Measurements from ENCODE around the gene CTTNBP2NL. TPM values are rescaled to one million over a fixed set of nuclear protein-coding genes. Genes with fewer than 3 reads are reported as not detected.
A peak's percentile ranks its signal among the peaks of the same experiment; 100 is the strongest.

The CTTNBP2NL gene, protein sequence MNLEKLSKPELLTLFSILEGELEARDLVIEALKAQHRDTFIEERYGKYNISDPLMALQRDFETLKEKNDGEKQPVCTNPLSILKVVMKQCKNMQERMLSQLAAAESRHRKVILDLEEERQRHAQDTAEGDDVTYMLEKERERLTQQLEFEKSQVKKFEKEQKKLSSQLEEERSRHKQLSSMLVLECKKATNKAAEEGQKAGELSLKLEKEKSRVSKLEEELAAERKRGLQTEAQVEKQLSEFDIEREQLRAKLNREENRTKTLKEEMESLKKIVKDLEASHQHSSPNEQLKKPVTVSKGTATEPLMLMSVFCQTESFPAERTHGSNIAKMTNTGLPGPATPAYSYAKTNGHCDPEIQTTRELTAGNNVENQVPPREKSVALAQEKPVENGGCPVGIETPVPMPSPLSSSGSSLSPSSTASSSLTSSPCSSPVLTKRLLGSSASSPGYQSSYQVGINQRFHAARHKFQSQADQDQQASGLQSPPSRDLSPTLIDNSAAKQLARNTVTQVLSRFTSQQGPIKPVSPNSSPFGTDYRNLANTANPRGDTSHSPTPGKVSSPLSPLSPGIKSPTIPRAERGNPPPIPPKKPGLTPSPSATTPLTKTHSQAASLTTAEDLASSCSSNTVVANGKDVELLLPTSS
- total RNA-seq (2013), result 3.8 TPM
- polyA plus RNA-seq (1 to 10 TPM; 1.6 to 4.9 (median 3.0) TPM), polyA minus RNA-seq (1.4 and 1.5 TPM in 2 replicates), total RNA-seq (7.0 to 68.5 (median 24.5) reads per million in 11 experiments)

GRCh38 chr1:112395821-112396652 lies at the start of gene CTTNBP2NL:
CTTNBP2NL (plus strand) TSS chr1:112396214; CDS start chr1:112416166, 19,952 bp downstream.
- under 1% methylated on average over 47 of the region's 53 CpGs for WGBS (ENCODE audit: insufficient coverage)
- Histone ChIP-seq H3K27ac (ENCODE audit: low read depth in 1 of 2, low read length in 2 of 2) (peak within 1 kb of the TSS in 1 of 2 donors; percentile 81), H2AFZ (ENCODE audit: insufficient read depth, low read depth, low read length, poor library complexity, severe bottlenecking) (peak within 1 kb of the TSS; percentile 96), H3K79me2 (ENCODE audit: insufficient read depth, low read length) (no peaks in the 10 kb centered on the region), H3K9ac (ENCODE audit: insufficient read depth, low read length, poor library complexity, severe bottlenecking) (peak within 1 kb of the TSS; percentile 60), H3K9me3 (replicated peaks in 1 of 2; ENCODE audit: control insufficient read depth in 1 of 2, insufficient read depth in 1 of 2, low read length in 2 of 2) (no peaks in the 10 kb centered on the region), H3K4me2 (replicated peaks; ENCODE audit: extremely low read depth, low read length, poor library complexity, severe bottlenecking) (peak within 1 kb of the TSS; percentile 94), H3K36me3 (replicated peaks in 1 of 2; ENCODE audit: control insufficient read depth in 1 of 2, insufficient read depth in 2 of 2, low read length in 2 of 2) (no peaks in the 10 kb centered on the region), H3K4me1 (ENCODE audit: control insufficient read depth in 1 of 2, insufficient read depth in 2 of 2, low read length in 2 of 2) (peaks cover 41 to 45% of the 10 kb centered on the region in 2 donors), H4K20me1 (ENCODE audit: insufficient read depth, low read length) (no peaks in the 10 kb centered on the region), H3K4me3 (replicated peaks in 1 of 3; ENCODE audit: low read depth in 2 of 3, low read length in 3 of 3) (peak within 1 kb of the TSS; percentile 74 to 96 (median 88)), H3K27me3 (ENCODE audit: control insufficient read depth in 2 of 2, insufficient read depth in 2 of 2, low read length in 2 of 2) (no peaks in the 10 kb centered on the region)
- Mint-ChIP-seq H3K36me3 (no peaks in the 10 kb centered on the region), H3K27me3 (ENCODE audit: low read depth in 3 of 3) (peaks cover 0 to 3% (median 0%) of the 10 kb centered on the region in 3 donors), H3K9me3 (no peaks in the 10 kb centered on the region), H3K27ac (peak within 1 kb of the TSS; percentile 77 to 92 (median 82)), H3K4me3 (peak within 1 kb of the TSS; percentile 92 to 96), H3K4me1 (peaks cover 42% of the 10 kb centered on the region)
- intact Hi-C loops (cut with micrococcal nuclease), result no loop called here
- no peak for TF ChIP-seq CTCF (IDR thresholded peaks at IDR 0.05)
- DNase-seq, result peak; percentile 61 to 86 (median 78)
